Breast epithelium (tissue), 4 donors: ENCODE data around the gene METTL6. TPM values are rescaled to one million over a fixed set of nuclear protein-coding genes. Genes with fewer than 3 reads are reported as not detected.
"Not testable (repeated sequence)": the region's sequence is repeated elsewhere in the genome, so short reads cannot be mapped to it uniquely, and the experiment has no call there.

Source experiments
- DNase-seq, 2 donors: peaks; one replicate each; pipeline ENCODE4 v3.0.0-alpha.2; 2019; ENCODE audit warnings: low spot score in 2 of 2
- H3K27ac ChIP-seq, 2 donors: fragments of 200-600 bp; sonication (generic) in 1 of 2; one replicate each; pipeline ENCODE4 v1.5.1; 2016 to 2019; ENCODE audit warnings: mild to moderate bottlenecking in 1 of 2
- H3K27me3 ChIP-seq, 2 donors: fragments of 200-600 bp; sonication (generic) in 1 of 2; one replicate each; pipeline versions ENCODE4 v1.5.1 to v1.6.0; 2017 to 2019; ENCODE audit warnings: control low read depth in 1 of 2, mild to moderate bottlenecking in 1 of 2
- H3K36me3 ChIP-seq: fragments of 200-600 bp; one replicate; pipeline ENCODE4 v1.5.1; 2019
- H3K4me1 ChIP-seq, 2 donors: fragments of 200-600 bp; sonication (generic); one replicate each; pipeline ENCODE4 v1.5.1; 2016 to 2019; ENCODE audit warnings: control low read depth in 1 of 2
- H3K4me3 ChIP-seq, 3 donors: fragments of 200-600 bp; sonication (generic); 1 replicate in 2 of 3; 2 replicates in 1 of 3; pipeline ENCODE4 v1.5.1; 2016 to 2019; ENCODE audit warnings: mild to moderate bottlenecking in 3 of 3, moderate library complexity in 2 of 3
- H3K9me3 ChIP-seq, 2 donors: fragments of 200-600 bp; sonication (generic) in 1 of 2; one replicate each; pipeline ENCODE4 v1.5.1; 2016 to 2019; ENCODE audit warnings: control low read depth in 1 of 2
- POLR2A ChIP-seq: fragments of 450-650 bp; IDR thresholded peaks from one replicate; pipeline ENCODE4 v1.6.1; 2016; ENCODE audit warnings: antibody characterized with exemption, mild to moderate bottlenecking, moderate library complexity
- POLR2AphosphoS5 ChIP-seq, 3 donors: sonication (generic); formaldehyde crosslinking; IDR thresholded peaks; one replicate each; pipeline ENCODE4 v1.6.1; 2017; ENCODE audit warnings: antibody characterized with exemption in 3 of 3
- intact Hi-C: fragments of 100-400 bp; cut with DNase I; formaldehyde crosslinking; loops from one replicate; pipeline ENCODE4 v1.15.1; 2023; ENCODE audit warnings: low total_unique reads
- total RNA-seq, 3 donors: library from RNA; depleted of rRNA; stranded (reverse); fragments of >200 nt; gene quantifications; one replicate each; pipeline ENCODE4 v1.1.0, GENCODE V29; 2016
- TF ChIP-seq, protein P1 (sequence below), 3 donors: fragments of 450-650 bp; IDR thresholded peaks; one replicate each; pipeline ENCODE4 v1.5.1; 2016 to 2017; ENCODE audit warnings: antibody characterized with exemption in 3 of 3, mild to moderate bottlenecking in 3 of 3, moderate library complexity in 3 of 3

Gene METTL6
- total RNA-seq, 3 donors from 2014 or later = 9.1 to 23.6 (median 21.8) TPM

GRCh38 chr3:15387171-15387581 lies 40.2 kb downstream of the METTL6 start:
- Histone ChIP-seq H3K4me3 (no peak overlapping the region), H3K36me3 (no peaks in the 10 kb centered on the region), H3K4me1 (no peaks in the 10 kb centered on the region), H3K9me3 (peaks cover 7 to 16% of the 10 kb centered on the region in 2 donors), H3K27ac (peak overlapping the region in 1 of 2 donors; percentile 9), H3K27me3 (no peaks in the 10 kb centered on the region)
- TF ChIP-seq POLR2AphosphoS5 (IDR thresholded peaks at IDR 0.05) = no peak
- TF ChIP-seq, protein P1, sequence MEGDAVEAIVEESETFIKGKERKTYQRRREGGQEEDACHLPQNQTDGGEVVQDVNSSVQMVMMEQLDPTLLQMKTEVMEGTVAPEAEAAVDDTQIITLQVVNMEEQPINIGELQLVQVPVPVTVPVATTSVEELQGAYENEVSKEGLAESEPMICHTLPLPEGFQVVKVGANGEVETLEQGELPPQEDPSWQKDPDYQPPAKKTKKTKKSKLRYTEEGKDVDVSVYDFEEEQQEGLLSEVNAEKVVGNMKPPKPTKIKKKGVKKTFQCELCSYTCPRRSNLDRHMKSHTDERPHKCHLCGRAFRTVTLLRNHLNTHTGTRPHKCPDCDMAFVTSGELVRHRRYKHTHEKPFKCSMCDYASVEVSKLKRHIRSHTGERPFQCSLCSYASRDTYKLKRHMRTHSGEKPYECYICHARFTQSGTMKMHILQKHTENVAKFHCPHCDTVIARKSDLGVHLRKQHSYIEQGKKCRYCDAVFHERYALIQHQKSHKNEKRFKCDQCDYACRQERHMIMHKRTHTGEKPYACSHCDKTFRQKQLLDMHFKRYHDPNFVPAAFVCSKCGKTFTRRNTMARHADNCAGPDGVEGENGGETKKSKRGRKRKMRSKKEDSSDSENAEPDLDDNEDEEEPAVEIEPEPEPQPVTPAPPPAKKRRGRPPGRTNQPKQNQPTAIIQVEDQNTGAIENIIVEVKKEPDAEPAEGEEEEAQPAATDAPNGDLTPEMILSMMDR (IDR thresholded peaks at IDR 0.05) = no peak
- TF ChIP-seq POLR2A = no peak
- intact Hi-C loops = loop anchor here (10.0 kb wide), 1 partner anchor 122 kb away; no protein-coding TSS in a partner anchor
- DNase-seq = no peak

DNA sequence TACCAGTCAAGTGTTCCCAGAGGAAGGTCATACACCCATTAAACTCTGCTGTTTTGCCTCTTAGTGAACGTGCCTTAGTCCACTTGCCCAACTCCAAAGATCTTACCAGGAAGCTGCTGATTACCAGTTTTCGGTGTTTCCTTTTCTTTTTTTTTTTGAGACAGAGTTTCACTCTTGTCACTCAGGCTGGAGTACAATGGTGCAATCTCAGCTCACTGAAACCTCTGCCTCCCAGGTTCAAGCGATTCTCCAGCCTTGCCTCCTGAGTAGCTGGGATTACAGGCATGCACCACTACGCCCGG lies 40.7 kb downstream of the METTL6 start:
- H3K4me3 ChIP-seq, H3K4me1 ChIP-seq, H3K27me3 ChIP-seq, H3K36me3 ChIP-seq, DNase-seq, H3K27ac ChIP-seq: not testable (repeated sequence)
- peaks cover 7 to 16% of the 10 kb centered on the region in 2 donors for H3K9me3 ChIP-seq
- intact Hi-C loops = loop anchor here (10.0 kb wide), 1 partner anchor 122 kb away; no protein-coding TSS in a partner anchor

DNA sequence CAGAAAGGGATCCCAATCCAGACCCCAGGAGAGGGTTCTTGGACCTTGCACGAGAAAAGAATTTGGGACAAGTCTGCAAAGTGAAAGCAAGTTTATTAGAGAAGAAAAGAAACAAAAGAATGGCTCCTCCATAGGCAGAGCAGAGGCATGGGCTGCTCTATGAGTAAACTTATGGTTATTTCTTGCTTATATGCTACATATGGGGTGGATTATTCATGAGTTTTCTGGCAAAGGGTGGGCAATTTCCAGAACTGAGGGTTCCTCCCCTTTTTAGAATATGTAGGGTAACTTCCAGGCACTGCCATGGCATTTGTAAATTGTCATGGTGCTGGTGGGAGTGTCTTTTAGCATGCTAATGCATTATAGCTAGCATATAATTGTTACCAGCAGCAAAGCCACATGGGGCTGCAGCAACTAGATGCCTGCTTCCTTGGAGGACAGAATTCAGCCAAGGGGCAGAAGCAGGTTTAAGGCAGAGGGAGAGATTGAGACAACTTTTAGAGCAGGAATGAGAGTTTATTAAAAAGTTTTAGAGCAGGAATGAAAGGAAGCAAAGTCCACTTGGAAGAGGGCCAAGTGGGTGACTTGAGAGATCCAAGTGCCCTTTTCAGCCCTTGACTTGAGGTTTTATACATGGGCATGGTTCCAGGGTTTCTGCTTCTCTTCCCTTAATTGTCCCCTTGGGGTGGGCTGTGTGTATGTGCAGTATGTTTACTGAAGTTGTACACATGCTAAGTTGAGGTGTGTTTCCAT lies 41.3 kb downstream of the METTL6 start:
- Histone ChIP-seq H3K27me3 (no peaks in the 10 kb centered on the region), H3K36me3 (no peaks in the 10 kb centered on the region), H3K4me3 (no peak overlapping the region), H3K9me3 (peaks cover 7 to 16% of the 10 kb centered on the region in 2 donors), H3K4me1 (no peaks in the 10 kb centered on the region), H3K27ac (no peak overlapping the region)
- no peak for DNase-seq
- no peak for TF ChIP-seq POLR2A
- intact Hi-C loops = loop anchor here (10.0 kb wide), 1 partner anchor 121 kb away; no protein-coding TSS in a partner anchor

DNA sequence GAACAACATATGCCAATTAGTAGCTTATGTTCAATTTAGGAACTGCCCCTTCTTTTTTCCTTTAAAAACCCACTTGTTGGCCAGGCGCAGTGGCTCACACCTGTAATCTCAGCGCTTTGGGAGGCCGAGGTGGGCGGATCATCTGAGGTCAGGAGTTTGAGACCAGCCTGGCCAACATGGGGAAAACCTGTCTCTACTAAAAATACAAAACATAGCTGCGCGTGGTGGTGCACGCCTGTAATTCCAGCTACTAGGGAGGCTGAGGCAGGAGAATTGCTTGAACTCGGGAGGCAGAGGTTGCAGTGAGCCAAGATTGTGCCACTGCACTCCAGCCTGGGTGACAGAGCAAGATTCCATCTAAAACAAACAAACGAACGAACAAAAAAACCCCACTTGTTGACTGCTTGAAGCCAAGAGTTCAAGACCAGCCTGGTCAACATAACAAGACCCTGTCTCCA lies 42.1 kb downstream of the METTL6 start:
- peaks cover 7 to 16% of the 10 kb centered on the region in 2 donors for H3K9me3 ChIP-seq
- DNase-seq, H3K27ac ChIP-seq, H3K36me3 ChIP-seq, H3K4me1 ChIP-seq, H3K27me3 ChIP-seq, H3K4me3 ChIP-seq: not testable (repeated sequence)
- intact Hi-C loops = loop anchor here (10.0 kb wide), 1 partner anchor 120 kb away; no protein-coding TSS in a partner anchor

GRCh38 chr3:15384510-15385237 lies 42.7 kb downstream of the METTL6 start:
- Histone ChIP-seq H3K36me3 (no peaks in the 10 kb centered on the region), H3K9me3 (peaks cover 7 to 16% of the 10 kb centered on the region in 2 donors), H3K27me3 (no peaks in the 10 kb centered on the region), H3K4me1 (no peaks in the 10 kb centered on the region), H3K27ac (peak overlapping the region in 1 of 2 donors; percentile 38), H3K4me3 (no peak overlapping the region)
- TF ChIP-seq POLR2A = no peak
- TF ChIP-seq, protein P1 (IDR thresholded peaks at IDR 0.05) = no peak
- intact Hi-C loops = loop anchor here (5.0 to 10.0 kb wide), 2 partner anchors 120 to 618 kb away; no protein-coding TSS in a partner anchor
- no peak for DNase-seq

DNA sequence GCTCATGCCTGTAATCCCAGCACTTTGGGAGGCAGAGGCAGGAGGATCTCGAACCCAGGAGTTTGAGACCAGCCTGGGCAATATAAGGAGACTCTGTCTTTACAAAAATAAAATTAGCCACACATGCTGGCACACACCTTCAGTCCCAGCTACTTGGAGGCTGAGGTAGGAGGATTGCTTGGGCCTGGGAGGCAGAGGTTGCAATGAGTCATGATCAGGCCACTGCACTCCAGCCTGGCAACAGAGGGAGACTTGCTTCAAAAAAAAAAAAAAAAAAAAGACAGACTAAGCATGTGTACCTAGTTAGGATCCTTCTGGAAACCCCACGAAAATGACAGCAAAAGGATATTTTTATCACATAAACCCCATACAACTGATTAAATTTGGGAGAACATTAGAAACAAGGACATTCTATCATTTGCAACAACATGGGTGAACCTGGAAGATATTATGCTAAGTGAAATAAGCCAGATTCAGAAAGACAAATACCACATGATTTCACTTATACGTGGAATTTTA lies 44.9 kb downstream of the METTL6 start:
- intact Hi-C loops = loop anchor here (5.0 to 10.0 kb wide), 2 partner anchors 118 to 620 kb away; no protein-coding TSS in a partner anchor
- H3K9me3 ChIP-seq = peaks cover 7 to 16% of the 10 kb centered on the region in 2 donors
- no peaks in the 10 kb centered on the region for H3K27me3 ChIP-seq
- peak overlapping the region; percentile 29 to 33 for H3K27ac ChIP-seq
- H3K4me1 ChIP-seq = no peaks in the 10 kb centered on the region
- H3K4me3 ChIP-seq = no peak overlapping the region
- no peaks in the 10 kb centered on the region for H3K36me3 ChIP-seq
- TF ChIP-seq POLR2AphosphoS5 (IDR thresholded peaks at IDR 0.05) (no peak), POLR2A (no peak)
- TF ChIP-seq, protein P1 (IDR thresholded peaks at IDR 0.05) = no peak
- DNase-seq = no peak
